ENCODE results near the gene INPP5D.

GRCh38 chr2:233093721-233094120 lies 33.6 kb downstream of the INPP5D start:
- TF ChIP-seq CTCF (IDR thresholded peaks at IDR 0.05) (no peak), NPAS2 (CRISPR knock-in tag; IDR thresholded peaks at IDR 0.05; ENCODE audit: borderline replicate concordance) (no peak), CHD2 (IDR thresholded peaks at IDR 0.05; ENCODE audit: low read length, partially characterized antibody) (no peak), EP300 (IDR thresholded peaks at IDR 0.05) (no peak)

Measured in A549 (cell line).